K562 (cell line): ENCODE data around the gene LDLRAD3.

Experiments used
- CTCF ChIP-seq, 3 experiments: IDR thresholded peaks in 2 of 3; conservative IDR thresholded peaks in 1 of 3; 2 replicates each; pipeline ENCODE4 v1.5.1; 2011 to 2012; ENCODE audit warnings: low read length in 3 of 3, mild to moderate bottlenecking in 3 of 3, control low read depth in 2 of 3, improper control_type of control experiment in 1 of 3, inconsistent platforms in 1 of 3, low read depth in 1 of 3, mixed read lengths in 1 of 3, moderate library complexity in 1 of 3; ENCODE audit not compliant: insufficient read depth in 2 of 3
- ETS1 ChIP-seq: conservative IDR thresholded peaks from 2 replicates; pipeline ENCODE4 v1.6.1; 2011; ENCODE audit warnings: low read depth, mild to moderate bottlenecking, low read length; ENCODE audit not compliant: control insufficient read depth
- MAFK ChIP-seq: IDR thresholded peaks from 2 replicates; pipeline ENCODE4 v1.6.1; 2011; ENCODE audit warnings: low read length, improper control_type of control experiment
- MAZ ChIP-seq, 2 experiments: fragments of 450-650 bp in 1 of 2; sonication (generic) in 1 of 2; formaldehyde crosslinking; IDR thresholded peaks in 1 of 2; conservative IDR thresholded peaks in 1 of 2; 2 replicates each; pipeline versions ENCODE4 v1.4.0 to v1.5.0; 2020; ENCODE audit warnings: mild to moderate bottlenecking in 1 of 2, missing genetic modification reagents in 1 of 2
- SIX5 ChIP-seq, 2 experiments: IDR thresholded peaks; 2 replicates each; pipeline ENCODE4 v1.6.1; 2011; ENCODE audit warnings: low read length in 2 of 2, borderline replicate concordance in 1 of 2, low read depth in 1 of 2, mild to moderate bottlenecking in 1 of 2, moderate library complexity in 1 of 2; ENCODE audit not compliant: insufficient read depth in 1 of 2
- TAF1 ChIP-seq: IDR thresholded peaks from 2 replicates; pipeline ENCODE4 v1.6.1; 2011; ENCODE audit warnings: mild to moderate bottlenecking, low read length, moderate library complexity; ENCODE audit not compliant: insufficient read depth, control insufficient read depth, severe bottlenecking; ENCODE audit errors: extremely low read depth
- ZNF830 ChIP-seq: fragments of 250-450 bp; sonication (Bioruptor Pico); IDR thresholded peaks from 2 replicates; pipeline ENCODE4 v1.5.0; 2021; ENCODE audit warnings: mild to moderate bottlenecking
- TF ChIP-seq, protein P1 (sequence below): fragments of 250-450 bp; sonication (Bioruptor Pico); IDR thresholded peaks from 2 replicates; pipeline ENCODE4 v1.5.0; 2022; ENCODE audit warnings: mild to moderate bottlenecking

GRCh38 chr11:36118084-36118483, 174.2 kb downstream of the LDLRAD3 start:
- TF ChIP-seq MAZ (CRISPR knock-in tag; conservative IDR thresholded peaks at IDR 0.05 in 1 of 2, IDR thresholded peaks at IDR 0.05 in 1 of 2) (no peak), CTCF (IDR thresholded peaks at IDR 0.05 in 2 of 3, conservative IDR thresholded peaks at IDR 0.05 in 1 of 3; ENCODE audit: insufficient read depth in 2 of 3, low read depth in 1 of 3, low read length in 3 of 3) (no peak), ZNF830 (CRISPR knock-in tag) (no peak), MAFK (no peak), ETS1 (no peak), TAF1 (no peak), SIX5 (IDR thresholded peaks at IDR 0.05; ENCODE audit: borderline replicate concordance in 1 of 2, insufficient read depth in 1 of 2, low read depth in 1 of 2, low read length in 2 of 2) (no peak)
- TF ChIP-seq, protein P1, sequence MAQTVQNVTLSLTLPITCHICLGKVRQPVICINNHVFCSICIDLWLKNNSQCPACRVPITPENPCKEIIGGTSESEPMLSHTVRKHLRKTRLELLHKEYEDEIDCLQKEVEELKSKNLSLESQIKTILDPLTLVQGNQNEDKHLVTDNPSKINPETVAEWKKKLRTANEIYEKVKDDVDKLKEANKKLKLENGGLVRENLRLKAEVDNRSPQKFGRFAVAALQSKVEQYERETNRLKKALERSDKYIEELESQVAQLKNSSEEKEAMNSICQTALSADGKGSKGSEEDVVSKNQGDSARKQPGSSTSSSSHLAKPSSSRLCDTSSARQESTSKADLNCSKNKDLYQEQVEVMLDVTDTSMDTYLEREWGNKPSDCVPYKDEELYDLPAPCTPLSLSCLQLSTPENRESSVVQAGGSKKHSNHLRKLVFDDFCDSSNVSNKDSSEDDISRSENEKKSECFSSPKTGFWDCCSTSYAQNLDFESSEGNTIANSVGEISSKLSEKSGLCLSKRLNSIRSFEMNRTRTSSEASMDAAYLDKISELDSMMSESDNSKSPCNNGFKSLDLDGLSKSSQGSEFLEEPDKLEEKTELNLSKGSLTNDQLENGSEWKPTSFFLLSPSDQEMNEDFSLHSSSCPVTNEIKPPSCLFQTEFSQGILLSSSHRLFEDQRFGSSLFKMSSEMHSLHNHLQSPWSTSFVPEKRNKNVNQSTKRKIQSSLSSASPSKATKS (CRISPR knock-in tag): no peak
